PC-3 (cell line): ENCODE data around the gene MAP2K7.

Experiments
- CTCF ChIP-seq: fragments of 300-600 bp; sonication (generic); conservative IDR thresholded peaks from 2 replicates; pipeline ENCODE4 v1.5.1; 2017; ENCODE audit warnings: antibody characterized with exemption, low read depth, mild to moderate bottlenecking, low read length
- EZH2 ChIP-seq: fragments of 300-600 bp; sonication (generic); IDR thresholded peaks from one replicate; pipeline ENCODE4 v1.6.1; 2017; ENCODE audit warnings: antibody characterized with exemption, mild to moderate bottlenecking, low read length; ENCODE audit not compliant: unreplicated experiment
- EZH2phosphoT487 ChIP-seq: fragments of 300-600 bp; sonication (generic); IDR thresholded peaks from 2 replicates; pipeline ENCODE4 v1.6.1; 2018; ENCODE audit warnings: mild to moderate bottlenecking, antibody characterized with exemption, low read length, borderline replicate concordance

GRCh38 chr19:7874076-7874896 is 29.4 kb upstream of the MAP2K7 start, which contains the start of gene PRR36:
- TF ChIP-seq EZH2phosphoT487 = no peak
- TF ChIP-seq CTCF = no peak
- no peak for TF ChIP-seq EZH2
